Mucosa of rectum (tissue), 2 donors: ENCODE data around the gene FUZ.
"Not testable (repeated sequence)": the region's sequence is repeated elsewhere in the genome, so short reads cannot be mapped to it uniquely, and the experiment has no call there.

ENCODE experiments used
- H3K27ac ChIP-seq, 2 donors: one replicate each; pipeline ENCODE4 v1.7.0; 2013; ENCODE audit warnings: inconsistent platforms in 2 of 2, low read depth in 2 of 2, low read length in 2 of 2
- H3K27me3 ChIP-seq, 2 donors: one replicate each; pipeline ENCODE4 v1.7.0; 2013; ENCODE audit warnings: low read length in 2 of 2; ENCODE audit not compliant: control insufficient read depth in 2 of 2, insufficient read depth in 2 of 2
- H3K36me3 ChIP-seq, 2 donors: one replicate each; pipeline ENCODE4 v1.7.0; 2013; ENCODE audit warnings: low read length in 2 of 2; ENCODE audit not compliant: control insufficient read depth in 2 of 2, insufficient read depth in 2 of 2
- H3K4me1 ChIP-seq, 2 donors: one replicate each; pipeline ENCODE4 v1.7.0; 2013; ENCODE audit warnings: low read length in 2 of 2, mild to moderate bottlenecking in 1 of 2; ENCODE audit not compliant: control insufficient read depth in 2 of 2, insufficient read depth in 2 of 2
- H3K4me3 ChIP-seq, 2 donors: one replicate each; pipeline ENCODE4 v1.7.0; 2013; ENCODE audit warnings: low read length in 2 of 2
- H3K9ac ChIP-seq, 2 donors: one replicate each; pipeline ENCODE4 v1.7.0; 2013; ENCODE audit warnings: low read length in 2 of 2, low read depth in 1 of 2, mild to moderate bottlenecking in 1 of 2
- H3K9me3 ChIP-seq, 2 donors: one replicate each; pipeline ENCODE4 v1.7.0; 2013; ENCODE audit warnings: low read length in 2 of 2; ENCODE audit not compliant: control insufficient read depth in 2 of 2
- donor health status: healthy.
- donor health status: Normal muscosa, but diverticular disease.

Gene FUZ

GRCh38 chr19:49831592-49831991, 18.5 kb upstream of the FUZ start:
- Histone ChIP-seq H3K27me3 (no peaks in the 10 kb centered on the region), H3K27ac (no peak overlapping the region), H3K4me3 (no peak overlapping the region), H3K9me3 (no peaks in the 10 kb centered on the region), H3K4me1 (no peaks in the 10 kb centered on the region), H3K36me3 (peaks cover 58 to 68% of the 10 kb centered on the region in 2 donors), H3K9ac (no peak overlapping the region)

GRCh38 chr19:49830766-49831165, 17.7 kb upstream of the FUZ start:
- no peaks in the 10 kb centered on the region for H3K27me3 ChIP-seq
- H3K9ac ChIP-seq: no peak overlapping the region
- no peaks in the 10 kb centered on the region for H3K9me3 ChIP-seq
- peaks cover 59 to 67% of the 10 kb centered on the region in 2 donors for H3K36me3 ChIP-seq
- H3K4me1 ChIP-seq: no peaks in the 10 kb centered on the region
- no peak overlapping the region for H3K27ac ChIP-seq
- H3K4me3 ChIP-seq: no peak overlapping the region

GRCh38 chr19:49829721-49830120, 16.6 kb upstream of the FUZ start:
- Histone ChIP-seq H3K9ac (no peak overlapping the region), H3K27ac (no peak overlapping the region), H3K9me3 (no peaks in the 10 kb centered on the region), H3K4me3 (no peak overlapping the region), H3K27me3 (no peaks in the 10 kb centered on the region), H3K36me3 (peaks cover 50 to 60% of the 10 kb centered on the region in 2 donors), H3K4me1 (no peaks in the 10 kb centered on the region)

- Histone ChIP-seq H3K4me1 (no peaks in the 10 kb centered on the region), H3K27me3 (no peaks in the 10 kb centered on the region), H3K36me3 (peaks cover 46 to 55% of the 10 kb centered on the region in 2 donors), H3K9ac (no peak overlapping the region), H3K9me3 (no peaks in the 10 kb centered on the region), H3K4me3 (no peak overlapping the region), H3K27ac (no peak overlapping the region)
These were observed 16.1 kb upstream of the FUZ start for GRCh38 chr19:49829200-49829599.

GRCh38 chr19:49827034-49827433, 13.9 kb upstream of the FUZ start:
- Histone ChIP-seq H3K27me3 (no peaks in the 10 kb centered on the region), H3K36me3 (peaks cover 41 to 43% of the 10 kb centered on the region in 2 donors), H3K27ac (no peak overlapping the region), H3K9ac (no peak overlapping the region), H3K4me3 (no peak overlapping the region), H3K4me1 (no peaks in the 10 kb centered on the region), H3K9me3 (no peaks in the 10 kb centered on the region)

GRCh38 chr19:49824662-49825061, 11.6 kb upstream of the FUZ start:
- peaks cover 27 to 28% of the 10 kb centered on the region in 2 donors for H3K36me3 ChIP-seq
- no peak overlapping the region for H3K27ac ChIP-seq
- H3K9ac ChIP-seq: no peak overlapping the region
- no peaks in the 10 kb centered on the region for H3K9me3 ChIP-seq
- H3K4me3 ChIP-seq: no peak overlapping the region
- H3K27me3 ChIP-seq: no peaks in the 10 kb centered on the region
- H3K4me1 ChIP-seq: no peaks in the 10 kb centered on the region

GRCh38 chr19:49823472-49823871, 10.4 kb upstream of the FUZ start:
- no peak overlapping the region for H3K9ac ChIP-seq
- H3K27ac ChIP-seq: no peak overlapping the region
- no peaks in the 10 kb centered on the region for H3K9me3 ChIP-seq
- peaks cover 9 to 11% of the 10 kb centered on the region in 2 donors for H3K4me1 ChIP-seq
- H3K27me3 ChIP-seq: no peaks in the 10 kb centered on the region
- peaks cover 19 to 25% of the 10 kb centered on the region in 2 donors for H3K36me3 ChIP-seq
- no peak overlapping the region for H3K4me3 ChIP-seq

GRCh38 chr19:49820125-49820524, 7.0 kb upstream of the FUZ start:
- H3K27ac ChIP-seq: no peak overlapping the region
- H3K27me3 ChIP-seq: no peaks in the 10 kb centered on the region
- no peak overlapping the region for H3K4me3 ChIP-seq
- H3K36me3 ChIP-seq: peaks cover 10 to 12% of the 10 kb centered on the region in 2 donors
- H3K9me3 ChIP-seq: no peaks in the 10 kb centered on the region
- H3K4me1 ChIP-seq: peaks cover 9 to 11% of the 10 kb centered on the region in 2 donors
- no peak overlapping the region for H3K9ac ChIP-seq

- not testable (repeated sequence) for H3K27ac ChIP-seq
These were observed 6.5 kb upstream of the FUZ start for GRCh38 chr19:49819452-49820115.

GRCh38 chr19:49818649-49819370, 5.7 kb upstream of the FUZ start:
- Histone ChIP-seq H3K36me3 (peaks cover 10 to 12% of the 10 kb centered on the region in 2 donors), H3K9me3 (no peaks in the 10 kb centered on the region), H3K4me3 (peak overlapping the region; percentile 97 to 98), H3K4me1 (peaks cover 9 to 11% of the 10 kb centered on the region in 2 donors), H3K27me3 (no peaks in the 10 kb centered on the region), H3K9ac (peak overlapping the region; percentile 88 to 95), H3K27ac (peak overlapping the region; percentile 91 to 95)

More at GRCh38 chr19:49819452-49820115, 6.5 kb upstream of the FUZ start:
- peak overlapping the region in 1 of 2 donors; percentile 88 for H3K9ac ChIP-seq
- peaks cover 9 to 11% of the 10 kb centered on the region in 2 donors for H3K4me1 ChIP-seq
- not testable (repeated sequence) for H3K9me3 ChIP-seq, H3K27me3 ChIP-seq
- H3K36me3 ChIP-seq: peaks cover 10 to 12% of the 10 kb centered on the region in 2 donors
- peak overlapping the region in 1 of 2 donors; percentile 97 for H3K4me3 ChIP-seq
